ENCODE data around the gene FRY.

- TF ChIP-seq POLR2A (IDR thresholded peaks at IDR 0.05): no peak
- TF ChIP-seq CTCF (IDR thresholded peaks at IDR 0.05): no peak
Observed at GRCh38 chr13:32174366-32174765, 142.8 kb downstream of the FRY start.

All from Peyer's patch (tissue), 4 donors.